Lower lobe of right lung (tissue), 2 donors: ENCODE results near the gene KRTCAP2. TPM values are rescaled to one million over a fixed set of nuclear protein-coding genes. Genes with fewer than 3 reads are reported as not detected.

Experiments
- ATAC-seq, 2 donors: fragments of 200-7000 bp; cut with Tn5 transposase; one replicate each; pipeline ENCODE4 v1.9.1; 2020 to 2022; ENCODE audit warnings: mild to moderate bottlenecking in 2 of 2, moderate library complexity in 2 of 2
- DNase-seq: peaks from one replicate; pipeline ENCODE4 v3.0.0-alpha.2; 2020
- H3K27ac ChIP-seq: fragments of 200-600 bp; one replicate; pipeline ENCODE4 v1.8.0; 2022
- H3K27me3 ChIP-seq: fragments of 200-600 bp; one replicate; pipeline ENCODE4 v1.8.0; 2022; ENCODE audit warnings: low read depth
- H3K36me3 ChIP-seq: fragments of 200-600 bp; one replicate; pipeline ENCODE4 v1.8.0; 2022; ENCODE audit warnings: mild to moderate bottlenecking
- H3K4me1 ChIP-seq: fragments of 200-600 bp; one replicate; pipeline ENCODE4 v1.8.0; 2022
- H3K4me3 ChIP-seq: fragments of 200-600 bp; one replicate; pipeline ENCODE4 v1.8.0; 2022; ENCODE audit warnings: mild to moderate bottlenecking
- H3K9me3 ChIP-seq: fragments of 200-600 bp; one replicate; pipeline ENCODE4 v1.8.0; 2022
- intact Hi-C: fragments of 100-400 bp; cut with DNase I; formaldehyde crosslinking; loops from one replicate; pipeline ENCODE4 v1.11.0; 2022
- total RNA-seq: library from RNA; stranded (reverse); fragmentation: NEBNext Ultra II Directional; extraction: Animal tissue kit (Norgen Biotek cat#: 25700); gene quantifications from one replicate; pipeline ENCODE4 v1.2.1, GENCODE V29; 2021
- TF ChIP-seq, protein P1 (sequence below): fragments of 200-600 bp; IDR thresholded peaks from one replicate; pipeline ENCODE4 v1.8.0; 2022; ENCODE audit warnings: antibody characterized with exemption, mild to moderate bottlenecking
- donor health status: DM: no; HTN: yes; CAD: no; lungs with severe emphysema.

Gene KRTCAP2
- total RNA-seq, 1 donor from 2014 or later, result 173 TPM

DNA sequence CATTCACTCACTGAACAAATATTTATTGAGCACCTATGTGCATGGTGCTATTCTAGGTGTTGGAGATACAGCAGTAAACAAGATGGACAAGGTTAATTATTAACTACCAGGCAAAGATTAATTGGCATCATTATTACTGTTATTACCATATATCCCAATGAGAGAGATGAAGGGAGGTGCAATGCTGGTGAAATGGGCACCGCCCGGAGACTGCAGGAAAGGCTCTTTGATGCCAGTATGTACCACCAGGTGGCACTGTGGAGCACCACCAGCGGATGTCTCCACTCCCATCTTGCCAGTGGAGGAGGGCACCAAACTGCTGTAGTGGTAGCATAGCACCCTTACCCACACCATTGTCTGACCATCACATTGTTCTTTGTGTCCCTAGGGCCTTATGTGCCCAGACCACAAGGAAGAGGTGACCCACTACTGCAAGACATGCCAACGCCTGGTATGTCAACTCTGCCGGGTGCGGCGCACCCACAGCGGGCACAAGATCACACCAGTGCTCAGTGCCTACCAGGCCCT lies 3.5 kb upstream of the KRTCAP2 start:
- intact Hi-C loops, result no loop called here
- H3K9me3 ChIP-seq, result no peaks in the 10 kb centered on the region
- peaks cover 35% of the 10 kb centered on the region for H3K4me1 ChIP-seq
- H3K36me3 ChIP-seq, result no peaks in the 10 kb centered on the region
- peak overlapping the region; percentile 59 for H3K27ac ChIP-seq
- peaks cover 6% of the 10 kb centered on the region for H3K27me3 ChIP-seq
- TF ChIP-seq, protein P1, sequence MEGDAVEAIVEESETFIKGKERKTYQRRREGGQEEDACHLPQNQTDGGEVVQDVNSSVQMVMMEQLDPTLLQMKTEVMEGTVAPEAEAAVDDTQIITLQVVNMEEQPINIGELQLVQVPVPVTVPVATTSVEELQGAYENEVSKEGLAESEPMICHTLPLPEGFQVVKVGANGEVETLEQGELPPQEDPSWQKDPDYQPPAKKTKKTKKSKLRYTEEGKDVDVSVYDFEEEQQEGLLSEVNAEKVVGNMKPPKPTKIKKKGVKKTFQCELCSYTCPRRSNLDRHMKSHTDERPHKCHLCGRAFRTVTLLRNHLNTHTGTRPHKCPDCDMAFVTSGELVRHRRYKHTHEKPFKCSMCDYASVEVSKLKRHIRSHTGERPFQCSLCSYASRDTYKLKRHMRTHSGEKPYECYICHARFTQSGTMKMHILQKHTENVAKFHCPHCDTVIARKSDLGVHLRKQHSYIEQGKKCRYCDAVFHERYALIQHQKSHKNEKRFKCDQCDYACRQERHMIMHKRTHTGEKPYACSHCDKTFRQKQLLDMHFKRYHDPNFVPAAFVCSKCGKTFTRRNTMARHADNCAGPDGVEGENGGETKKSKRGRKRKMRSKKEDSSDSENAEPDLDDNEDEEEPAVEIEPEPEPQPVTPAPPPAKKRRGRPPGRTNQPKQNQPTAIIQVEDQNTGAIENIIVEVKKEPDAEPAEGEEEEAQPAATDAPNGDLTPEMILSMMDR, result peak; percentile 93
- ATAC-seq (peak; percentile 65 to 71), DNase-seq (peak; percentile 88)
- no peak overlapping the region for H3K4me3 ChIP-seq

DNA sequence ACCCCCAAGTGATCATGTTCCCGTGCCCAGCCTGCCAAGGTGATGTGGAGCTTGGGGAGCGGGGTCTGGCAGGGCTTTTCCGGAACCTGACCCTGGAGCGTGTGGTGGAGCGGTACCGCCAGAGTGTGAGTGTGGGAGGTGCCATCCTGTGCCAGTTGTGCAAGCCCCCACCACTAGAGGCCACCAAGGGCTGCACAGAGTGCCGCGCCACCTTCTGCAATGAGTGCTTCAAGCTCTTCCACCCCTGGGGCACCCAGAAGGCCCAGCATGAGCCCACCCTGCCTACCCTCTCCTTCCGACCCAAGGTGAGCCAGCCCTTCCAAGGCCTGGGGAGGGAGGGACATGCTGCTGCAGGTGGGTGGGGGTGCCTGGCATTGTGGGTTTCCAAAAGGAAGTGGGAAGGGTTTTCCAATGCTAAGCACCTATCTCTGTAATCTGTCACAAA lies 2.8 kb upstream of the KRTCAP2 start:
- intact Hi-C loops, result no loop called here
- no peak overlapping the region for H3K27ac ChIP-seq
- TF ChIP-seq, protein P1, result no peak
- H3K27me3 ChIP-seq, result peaks cover 6% of the 10 kb centered on the region
- H3K4me3 ChIP-seq, result no peak overlapping the region
- peaks cover 35% of the 10 kb centered on the region for H3K4me1 ChIP-seq
- peaks cover under 1% of the 10 kb centered on the region for H3K36me3 ChIP-seq
- H3K9me3 ChIP-seq, result no peaks in the 10 kb centered on the region
- peak in 1 of 2 donors; percentile 1 for ATAC-seq
- DNase-seq, result peak; percentile 57

DNA sequence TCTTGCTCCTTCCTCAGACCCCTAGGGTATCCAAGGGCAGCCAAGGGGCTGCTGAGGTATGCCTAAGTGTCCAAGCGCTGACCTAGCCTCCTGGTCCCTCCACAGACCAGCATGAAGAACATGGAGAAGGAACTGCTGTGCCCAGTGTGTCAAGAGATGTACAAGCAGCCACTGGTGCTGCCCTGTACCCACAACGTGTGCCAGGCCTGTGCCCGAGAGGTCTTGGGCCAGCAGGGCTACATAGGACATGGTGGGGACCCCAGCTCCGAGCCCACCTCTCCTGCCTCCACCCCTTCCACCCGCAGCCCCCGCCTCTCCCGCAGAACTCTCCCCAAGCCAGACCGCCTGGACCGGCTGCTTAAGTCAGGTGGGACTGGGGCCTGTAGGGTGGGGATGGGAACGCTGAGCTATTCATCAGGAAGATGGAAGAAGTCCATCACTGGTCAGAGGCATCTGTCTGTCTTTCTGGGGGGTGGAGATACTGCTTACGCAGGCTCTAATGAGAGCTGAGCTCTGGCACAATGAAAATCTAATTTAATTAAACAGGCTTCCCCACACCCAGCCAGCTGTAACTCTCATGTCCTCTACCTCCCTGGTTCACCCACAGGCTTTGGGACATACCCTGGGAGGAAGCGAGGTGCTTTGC lies 2.3 kb upstream of the KRTCAP2 start:
- TF ChIP-seq, protein P1, result no peak
- H3K4me3 ChIP-seq, result no peak overlapping the region
- DNase-seq (no peak), ATAC-seq (no peak)
- no peak overlapping the region for H3K27ac ChIP-seq
- H3K9me3 ChIP-seq, result no peaks in the 10 kb centered on the region
- intact Hi-C loops, result no loop called here
- H3K4me1 ChIP-seq, result peaks cover 35% of the 10 kb centered on the region
- H3K36me3 ChIP-seq, result peaks cover 6% of the 10 kb centered on the region
- H3K27me3 ChIP-seq, result peaks cover 6% of the 10 kb centered on the region

DNA sequence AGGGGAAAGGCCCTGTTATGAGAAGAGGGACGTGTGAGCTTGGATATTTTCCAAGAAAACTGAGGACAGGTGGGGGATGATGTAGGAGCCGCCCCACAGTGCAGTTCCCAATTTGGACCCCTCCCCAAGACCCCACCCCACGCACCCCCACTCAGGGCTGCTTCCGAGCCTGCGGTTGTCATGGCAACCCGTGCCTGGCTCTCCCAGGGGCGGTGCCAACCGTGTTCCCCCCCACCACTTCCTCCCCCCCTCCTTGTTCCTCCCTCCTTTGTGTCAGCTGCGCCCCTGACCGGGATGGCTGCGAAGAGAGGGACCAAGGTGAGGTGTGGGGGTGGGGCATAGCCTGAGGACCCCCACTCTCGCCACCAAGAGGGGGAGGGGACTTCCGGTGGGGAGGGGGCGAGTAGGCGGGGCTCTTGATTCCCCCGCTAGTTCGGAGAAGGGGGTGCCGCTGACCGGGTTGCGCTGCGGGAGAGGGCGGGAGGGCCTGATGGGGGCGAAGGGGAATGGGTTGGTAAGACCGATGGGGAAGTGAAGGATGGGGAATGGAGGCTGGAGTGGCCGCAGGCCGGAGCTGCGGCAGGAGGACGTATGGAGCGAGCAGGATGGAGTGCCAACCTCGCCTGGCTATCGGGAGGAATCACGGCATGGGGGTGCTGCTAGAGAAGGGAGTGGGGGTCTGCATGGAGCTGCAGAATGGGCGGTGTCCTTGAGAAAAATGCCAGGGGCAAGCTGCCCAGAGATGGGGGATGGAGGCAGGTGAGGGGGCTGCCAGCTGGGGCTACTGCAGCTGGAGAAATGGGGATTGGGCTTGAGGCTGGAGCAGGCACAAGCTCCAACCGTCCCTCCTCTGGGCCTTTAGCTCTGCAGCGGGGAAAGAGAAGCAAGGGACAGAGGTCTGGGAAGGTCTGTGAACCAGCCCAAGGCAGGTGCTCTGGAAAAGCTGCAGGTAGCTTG lies 1.5 kb upstream of the KRTCAP2 start:
- peaks cover 6% of the 10 kb centered on the region for H3K27me3 ChIP-seq
- peaks cover 14% of the 10 kb centered on the region for H3K36me3 ChIP-seq
- ATAC-seq (no peak), DNase-seq (no peak)
- H3K27ac ChIP-seq, result no peak overlapping the region
- peak overlapping the region; percentile 91 for H3K4me3 ChIP-seq
- peaks cover 35% of the 10 kb centered on the region for H3K4me1 ChIP-seq
- H3K9me3 ChIP-seq, result no peaks in the 10 kb centered on the region
- intact Hi-C loops, result no loop called here
- TF ChIP-seq, protein P1, result no peak

DNA sequence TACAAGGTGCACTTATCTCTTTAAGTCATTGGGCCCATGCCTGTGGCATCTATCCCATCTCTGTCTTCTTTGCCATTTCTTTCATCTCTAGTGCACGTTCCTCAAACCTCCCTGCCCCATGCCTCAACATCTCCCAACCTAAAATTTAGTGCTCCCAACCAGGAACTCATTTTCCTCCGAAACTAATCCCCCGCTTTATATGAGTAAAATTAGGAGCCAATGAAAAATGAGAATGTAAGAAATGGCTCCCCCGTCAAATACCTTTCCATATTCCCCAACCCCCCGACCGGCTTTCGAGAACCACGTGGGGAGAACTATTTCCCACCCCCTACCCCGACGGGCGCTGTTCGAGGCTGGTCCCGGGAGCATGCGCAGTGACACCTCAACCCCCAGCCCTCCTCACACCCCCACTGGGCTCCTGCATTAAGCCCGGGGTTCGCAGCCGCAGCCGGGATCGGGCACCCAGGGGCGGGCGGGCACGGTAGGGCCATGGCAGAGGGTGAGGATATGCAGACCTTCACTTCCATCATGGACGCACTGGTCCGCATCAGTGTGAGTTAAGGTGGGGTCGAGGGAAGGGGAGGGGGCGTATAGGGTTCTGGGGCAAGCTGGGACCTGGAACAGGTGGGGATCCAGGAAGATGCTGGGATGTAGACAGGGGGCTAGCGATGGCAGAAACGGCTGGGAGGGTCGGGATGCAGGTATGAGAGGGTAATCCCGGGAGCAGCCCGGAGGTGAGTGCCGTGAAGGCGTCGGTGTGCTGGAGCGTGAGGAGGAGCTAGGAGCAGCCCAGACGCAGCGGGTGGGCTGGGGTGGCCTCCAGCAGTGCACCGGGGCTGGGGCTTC lies 597 bp upstream of the KRTCAP2 start, which contains the start of gene TRIM46:
Gene TRIM46, plus strand, starts transcription at position 372 of the 846 bp plus-strand sequence. Its CDS starts 118 bp downstream, at position 490.
- TF ChIP-seq, protein P1, result no peak
- no peaks in the 10 kb centered on the region for H3K9me3 ChIP-seq
- peak within 1 kb of the TSS; percentile 91 for H3K27ac ChIP-seq
- intact Hi-C loops, result no loop called here
- peak in 1 of 2 donors; percentile 0 for ATAC-seq
- peak within 1 kb of the TSS; percentile 91 for H3K4me3 ChIP-seq
- peaks cover 23% of the 10 kb centered on the region for H3K36me3 ChIP-seq
- no peak for DNase-seq
- H3K4me1 ChIP-seq, result peaks cover 35% of the 10 kb centered on the region
- H3K27me3 ChIP-seq, result peaks cover 6% of the 10 kb centered on the region
